ENCODE results near the gene CYP26A1.

GRCh38 chr10:93126483-93127052 is 52.9 kb downstream of the CYP26A1 start:
- TF ChIP-seq CTCF (IDR thresholded peaks at IDR 0.05) (no peak), POLR2A (IDR thresholded peaks at IDR 0.05) (no peak)

Measured in tibial nerve (tissue), 3 donors.